H1 (cell line): ENCODE results near the gene ANKDD1A. TPM values are rescaled to one million over a fixed set of nuclear protein-coding genes. Genes with fewer than 3 reads are reported as not detected.

ENCODE experiments used
- CTCF ChIA-PET: fragments of 300-600 bp; sonication (Branson Sonifier 250); formaldehyde crosslinking; loops from one replicate; lab custom pipeline; 2021; ENCODE audit not compliant: partially characterized antibody; lab: Charles Lee
- POLR2A ChIA-PET: fragments of 300-600 bp; sonication (Branson Sonifier 250); formaldehyde crosslinking; loops from one replicate; lab custom pipeline; 2021; ENCODE audit warnings: inconsistent platforms; ENCODE audit not compliant: partially characterized antibody; lab: Charles Lee
- DNase-seq, 2 experiments: peaks; one replicate each; pipeline versions ENCODE4 v3.0.0 to v3.0.0-alpha.2; 2010 to 2022; ENCODE audit warnings: low spot score in 2 of 2, low read depth in 1 of 2, mixed read lengths in 1 of 2
- FAIRE-seq: peaks from 2 replicates; lab custom pipeline; 2011; peaks lifted over from hg19 to GRCh38; lab: Jason Lieb, UNC
- H2AFZ ChIP-seq: 2 replicates; pipeline ENCODE4 v1.8.1; 2012; ENCODE audit warnings: low read length, inconsistent platforms
- H2AK5ac ChIP-seq: 2 replicates; pipeline ENCODE4 v1.6.1; 2013; ENCODE audit warnings: low read depth, low read length
- H2BK120ac ChIP-seq: replicated peaks from 2 replicates; pipeline ENCODE3; 2013; ENCODE audit warnings: low read depth, low read length, inconsistent platforms
- H2BK12ac ChIP-seq: 2 replicates; pipeline ENCODE4 v1.6.1; 2013; ENCODE audit warnings: low read depth, low read length
- H2BK15ac ChIP-seq: 2 replicates; pipeline ENCODE4 v1.6.1; 2013; ENCODE audit warnings: low read length
- H2BK20ac ChIP-seq: 2 replicates; pipeline ENCODE4 v1.6.1; 2013; ENCODE audit warnings: low read length
- H2BK5ac ChIP-seq: 2 replicates; pipeline ENCODE4 v1.6.1; 2013; ENCODE audit warnings: low read depth, low read length
- H3K14ac ChIP-seq: 2 replicates; pipeline ENCODE4 v1.6.1; 2013; ENCODE audit warnings: inconsistent platforms; ENCODE audit not compliant: insufficient read length
- H3K18ac ChIP-seq: 2 replicates; pipeline ENCODE4 v1.6.1; 2013; ENCODE audit warnings: low read length; ENCODE audit errors: extremely low read depth
- H3K23ac ChIP-seq: 2 replicates; pipeline ENCODE4 v1.6.1; 2013; ENCODE audit warnings: inconsistent platforms; ENCODE audit not compliant: insufficient read length
- H3K23me2 ChIP-seq: 2 replicates; pipeline ENCODE4 v1.6.1; 2013; ENCODE audit warnings: low read depth, low read length
- H3K27ac ChIP-seq: 2 replicates; pipeline ENCODE4 v1.6.1; 2011; ENCODE audit warnings: low read depth, low read length, inconsistent platforms
- H3K27me3 ChIP-seq, 4 experiments: replicated peaks in 1 of 4; 1 replicate in 1 of 4; 2 replicates in 3 of 4; pipeline versions ENCODE4 v1.6.1 to v1.8.1; 2011 to 2013; ENCODE audit warnings: low read length in 3 of 4, mild to moderate bottlenecking in 3 of 4, inconsistent platforms in 2 of 4, mixed read lengths in 2 of 4, moderate library complexity in 1 of 4; ENCODE audit not compliant: control insufficient read depth in 3 of 4, insufficient read depth in 3 of 4; ENCODE audit errors: extremely low read depth in 1 of 4
- H3K36me3 ChIP-seq, 4 experiments: 2 replicates each; pipeline versions ENCODE4 v1.6.1 to v1.8.1; 2011 to 2013; ENCODE audit warnings: mild to moderate bottlenecking in 4 of 4, low read length in 3 of 4, moderate library complexity in 2 of 4, control low read depth in 1 of 4, inconsistent platforms in 1 of 4; ENCODE audit not compliant: insufficient read depth in 4 of 4, control insufficient read depth in 2 of 4
- H3K4ac ChIP-seq: replicated peaks from 2 replicates; pipeline ENCODE3; 2013; ENCODE audit warnings: low read length, low read depth, mixed read lengths, inconsistent platforms; ENCODE audit not compliant: insufficient read length
- H3K4me1 ChIP-seq, 4 experiments: replicated peaks in 1 of 4; 1 replicate in 1 of 4; 2 replicates in 3 of 4; pipeline versions ENCODE4 v1.6.1 to v1.8.1; 2011 to 2013; ENCODE audit warnings: low read length in 3 of 4, inconsistent platforms in 2 of 4, mixed read lengths in 1 of 4; ENCODE audit not compliant: insufficient read depth in 4 of 4, control insufficient read depth in 3 of 4
- H3K4me2 ChIP-seq, 2 experiments: 2 replicates each; pipeline versions ENCODE4 v1.6.1 to v1.8.1; 2011 to 2013; ENCODE audit warnings: low read depth in 2 of 2, low read length in 2 of 2, control low read depth in 1 of 2, inconsistent platforms in 1 of 2, mild to moderate bottlenecking in 1 of 2; ENCODE audit not compliant: insufficient read depth in 1 of 2
- H3K4me3 ChIP-seq, 4 experiments: fragments of 200-600, 300-600 bp in 1 of 4; sonication (generic), shearing (Covaris generic), sonication (Bioruptor Twin) in 1 of 4; 2 replicates each; pipeline versions ENCODE4 v1.5.1 to v1.8.1; 2011 to 2016; ENCODE audit warnings: low read length in 4 of 4, low read depth in 3 of 4, control low read depth in 2 of 4, inconsistent platforms in 2 of 4, mild to moderate bottlenecking in 2 of 4, mixed read lengths in 1 of 4, moderate library complexity in 1 of 4; ENCODE audit not compliant: insufficient read depth in 2 of 4; ENCODE audit errors: extremely low read depth in 1 of 4
- H3K56ac ChIP-seq: replicated peaks from 2 replicates; pipeline ENCODE3; 2013; ENCODE audit warnings: low read depth, mild to moderate bottlenecking, mixed read lengths, low read length, inconsistent platforms; ENCODE audit not compliant: insufficient read length
- H3K79me1 ChIP-seq: 2 replicates; pipeline ENCODE4 v1.6.1; 2013; ENCODE audit warnings: low read depth, low read length, control low read depth
- H3K79me2 ChIP-seq, 2 experiments: 2 replicates each; pipeline versions ENCODE4 v1.6.1 to v1.8.1; 2012 to 2013; ENCODE audit warnings: low read length in 2 of 2, mild to moderate bottlenecking in 2 of 2, inconsistent platforms in 1 of 2; ENCODE audit not compliant: insufficient read depth in 2 of 2, control insufficient read depth in 1 of 2
- H3K9ac ChIP-seq, 4 experiments: replicated peaks in 1 of 4; 1 replicate in 1 of 4; 2 replicates in 3 of 4; pipeline versions ENCODE4 v1.6.1 to v1.8.1; 2011 to 2013; ENCODE audit warnings: low read depth in 3 of 4, low read length in 3 of 4, control low read depth in 2 of 4, mild to moderate bottlenecking in 2 of 4, moderate library complexity in 2 of 4, inconsistent platforms in 1 of 4; ENCODE audit errors: extremely low read depth in 1 of 4
- H3K9me3 ChIP-seq, 2 experiments: 2 replicates each; pipeline versions ENCODE4 v1.6.1 to v1.8.1; 2012 to 2013; ENCODE audit warnings: mild to moderate bottlenecking in 2 of 2, moderate library complexity in 2 of 2, control low read depth in 1 of 2, inconsistent platforms in 1 of 2, low read depth in 1 of 2, low read length in 1 of 2, mixed read lengths in 1 of 2; ENCODE audit not compliant: insufficient read depth in 2 of 2
- H4K20me1 ChIP-seq, 2 experiments: replicated peaks in 1 of 2; 2 replicates each; pipeline versions ENCODE3 to v1.8.1; 2011 to 2013; ENCODE audit warnings: inconsistent platforms in 2 of 2, low read length in 2 of 2, mild to moderate bottlenecking in 1 of 2; ENCODE audit not compliant: insufficient read depth in 2 of 2, control insufficient read depth in 1 of 2
- H4K5ac ChIP-seq: 2 replicates; pipeline ENCODE4 v1.6.1; 2013; ENCODE audit warnings: low read length, low read depth, mixed read lengths, inconsistent platforms; ENCODE audit not compliant: insufficient read length
- H4K8ac ChIP-seq: 2 replicates; pipeline ENCODE4 v1.8.0; 2013; ENCODE audit warnings: mild to moderate bottlenecking, moderate library complexity, low read length, inconsistent platforms; ENCODE audit not compliant: insufficient read depth; ENCODE audit errors: extremely low read depth
- H4K91ac ChIP-seq: replicated peaks from 2 replicates; pipeline ENCODE3; 2013; ENCODE audit warnings: low read length, mixed read lengths, inconsistent platforms; ENCODE audit not compliant: insufficient read length
- BCL11A ChIP-seq, 2 experiments: IDR thresholded peaks; one replicate each; pipeline ENCODE4 v1.6.1; 2011; ENCODE audit warnings: low read depth in 2 of 2, low read length in 2 of 2, mild to moderate bottlenecking in 2 of 2
- MAX ChIP-seq: IDR thresholded peaks from 2 replicates; pipeline ENCODE4 v1.6.1; 2012; ENCODE audit warnings: inconsistent platforms
- RNF2 ChIP-seq: fragments of 200-900, 300-1000 bp; sonication (generic); IDR thresholded peaks from 2 replicates; pipeline ENCODE4 v1.7.1; 2016; ENCODE audit warnings: borderline replicate concordance, low read depth, mild to moderate bottlenecking, antibody characterized with exemption, low read length; ENCODE audit not compliant: poor library complexity, severe bottlenecking; ENCODE audit errors: missing control alignments
- polyA plus RNA-seq, 7 experiments: library from polyadenylated mRNA; depleted of rRNA in 3 of 7; stranded (reverse) in 5 of 7; unstranded in 2 of 7; fragments of >200 nt in 5 of 7; fragments of 200-250 nt in 2 of 7; gene quantifications; 1 replicate in 5 of 7; 2 replicates in 1 of 7; 4 replicates in 1 of 7; pipeline versions ENCODE4 v1.2.1 to v1.2.3, GENCODE V29; 2011 to 2013; ENCODE audit warnings: missing spikeins in 2 of 7, mixed read lengths in 2 of 7
- total RNA-seq: library from RNA; stranded (reverse); fragmentation: NEBNext Ultra II Directional; extraction: Animal tissue kit (Norgen Biotek cat#: 25700); gene quantifications from 2 replicates; pipeline ENCODE4 v1.2.1, GENCODE V29; 2021

ANKDD1A gene
- total and polyA plus RNA-seq, 2 of the 8 experiments (the other 6 are each of a cell fraction or from before 2014, with no cell fraction given) = 4.1 to 5.0 TPM

- Histone ChIP-seq H2BK15ac (no peak overlapping the region), H2BK20ac (no peak overlapping the region), H3K4me1 (peaks cover 7 to 26% (median 14%) of the 10 kb centered on the region in 4 experiments; a peak in 6 of 7 replicates)
- TF ChIP-seq BCL11A (IDR thresholded peaks at IDR 0.05; ENCODE audit: low read depth in 2 of 2, low read length in 2 of 2) (no peak), RNF2 (no peak), MAX (no peak)
- TF ChIP-seq, all 59 proteins: peak for 0
- no peaks in the 10 kb centered on the region for H4K20me1 ChIP-seq
- H3K27me3 ChIP-seq = no peaks in the 10 kb centered on the region
- no peaks in the 10 kb centered on the region for H3K79me1 ChIP-seq
- no peak overlapping the region for H4K91ac ChIP-seq
- H2BK5ac ChIP-seq = 0 out of 2 replicates have a peak overlapping the region, but pooled peaks have one; percentile 28
- no peak overlapping the region for H3K9ac ChIP-seq
- no peak overlapping the region for H3K14ac ChIP-seq
- no peaks in the 10 kb centered on the region for H3K36me3 ChIP-seq
- no peak overlapping the region for H3K23ac ChIP-seq
- no peak overlapping the region for H3K4me3 ChIP-seq
- no peak overlapping the region; the same call in 1 of the 2 replicates for H3K18ac ChIP-seq
- H3K27ac ChIP-seq = no peak overlapping the region
- no peak for FAIRE-seq
- ChIA-PET CTCF (no interaction called here), POLR2A (interaction anchor here (0.8 to 1.6 kb wide), 3 partner anchors 11 to 80 kb away, joined by 3 to 5 read pairs (median 3); no protein-coding TSS in a partner anchor)
- no peaks in the 10 kb centered on the region for H3K9me3 ChIP-seq
- no peak overlapping the region for H2AK5ac ChIP-seq
- no peak overlapping the region for H3K4ac ChIP-seq
- H2BK120ac ChIP-seq = no peak overlapping the region
- DNase-seq = no peak
- no peaks in the 10 kb centered on the region for H3K79me2 ChIP-seq
- no peak overlapping the region for H2BK12ac ChIP-seq
- peaks cover 10% of the 10 kb centered on the region; the same call in 1 of the 2 replicates for H3K23me2 ChIP-seq
- no peak overlapping the region for H4K8ac ChIP-seq
- H3K4me2 ChIP-seq = no peak overlapping the region
- no peak overlapping the region for H4K5ac ChIP-seq
- no peak overlapping the region for H3K56ac ChIP-seq
- no peak overlapping the region for H2AFZ ChIP-seq
Measured at GRCh38 chr15:64891561-64891960, 20.1 kb upstream of the ANKDD1A start.
